ENCODE results near the gene IRAK1BP1. TPM values are rescaled to one million over a fixed set of nuclear protein-coding genes. Genes with fewer than 3 reads are reported as not detected.
"Not testable (repeated sequence)": the region's sequence is repeated elsewhere in the genome, so short reads cannot be mapped to it uniquely, and the experiment has no call there.

IRAK1BP1 gene
- polyA plus RNA-seq, 10 donors, result 2.9 to 5.4 (median 3.9) TPM

DNA sequence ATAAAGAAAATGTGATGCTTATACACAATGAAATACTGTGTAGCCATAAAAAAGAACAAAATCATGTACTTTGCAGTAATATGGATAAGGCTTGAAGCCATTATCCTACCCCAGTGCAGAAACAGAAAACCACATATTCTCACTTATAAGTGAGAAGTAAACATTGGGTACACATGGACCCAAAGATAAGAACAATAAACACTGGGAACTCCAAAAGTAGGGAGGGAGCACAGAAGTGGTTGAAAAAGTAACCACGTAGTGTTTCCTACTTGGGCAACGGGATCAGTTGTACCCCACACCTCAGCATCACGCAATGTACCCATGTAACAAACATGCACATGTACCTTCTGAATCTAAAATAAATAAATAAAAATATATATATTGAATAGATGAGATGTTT, 8.2 kb downstream of the IRAK1BP1 start:
- DNase-seq, result no peak

GRCh38 chr6:78883651-78884050, 16.3 kb downstream of the IRAK1BP1 start:
- no peak for DNase-seq

DNA sequence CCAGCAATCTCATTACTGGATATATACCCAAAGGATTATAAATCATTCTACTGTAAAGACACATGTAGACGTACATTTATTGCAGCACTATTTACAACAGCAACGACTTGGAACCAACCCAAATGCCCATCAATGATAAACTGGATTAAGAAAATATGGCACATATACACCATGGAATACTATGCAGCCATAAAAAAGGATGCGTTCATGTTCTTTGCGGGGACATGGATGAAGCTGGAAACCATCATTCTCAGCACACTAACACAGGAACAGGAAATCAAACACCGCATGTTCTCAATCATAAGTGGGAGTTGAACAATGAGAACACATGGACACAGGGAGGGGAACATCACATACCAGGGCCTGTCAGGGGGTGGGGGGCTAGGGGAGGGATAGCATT, 22.6 kb downstream of the IRAK1BP1 start:
- DNase-seq, result not testable (repeated sequence)

GRCh38 chr6:78896227-78896626, 28.9 kb downstream of the IRAK1BP1 start:
- no peak for DNase-seq

DNA sequence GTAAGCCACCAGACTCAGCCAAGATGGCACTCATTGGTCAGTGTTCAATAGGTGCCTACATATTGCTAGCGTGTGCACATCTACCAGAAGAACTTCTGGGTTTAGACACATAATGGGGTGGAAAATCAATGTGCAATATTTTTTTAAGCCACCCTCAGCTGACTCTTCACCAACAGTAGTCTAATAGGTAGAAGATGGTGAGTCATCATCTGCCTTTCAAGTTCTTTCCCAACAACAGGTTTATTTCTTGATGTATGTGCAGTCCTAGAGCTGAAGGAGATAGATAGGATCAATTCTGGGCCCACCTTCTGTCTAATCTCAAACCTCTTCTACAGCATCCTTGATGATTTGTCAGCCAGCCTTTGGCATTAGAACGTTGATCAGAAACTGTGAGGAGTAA, 41.3 kb downstream of the IRAK1BP1 start:
- no peak for DNase-seq

DNA sequence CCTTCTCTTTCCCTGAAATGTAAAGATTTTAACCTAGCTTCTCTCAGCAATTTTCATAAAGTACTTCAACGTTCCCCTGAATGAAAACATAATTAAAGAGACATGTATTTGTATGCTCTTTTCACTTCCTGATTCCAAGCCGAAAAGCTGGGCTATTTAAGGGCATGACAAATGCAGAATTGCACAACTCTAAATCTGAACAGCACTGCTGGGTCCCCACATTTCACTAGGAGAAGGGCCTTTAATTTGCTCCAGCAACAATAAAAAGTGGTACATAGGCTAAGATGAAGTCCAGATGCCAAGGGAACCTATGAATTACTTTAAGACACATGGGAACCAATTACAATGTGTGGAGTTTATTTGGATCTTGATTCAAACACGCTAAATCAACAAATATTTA, 42.0 kb downstream of the IRAK1BP1 start:
- peak; percentile 2 to 30 (median 27) for DNase-seq

DNA sequence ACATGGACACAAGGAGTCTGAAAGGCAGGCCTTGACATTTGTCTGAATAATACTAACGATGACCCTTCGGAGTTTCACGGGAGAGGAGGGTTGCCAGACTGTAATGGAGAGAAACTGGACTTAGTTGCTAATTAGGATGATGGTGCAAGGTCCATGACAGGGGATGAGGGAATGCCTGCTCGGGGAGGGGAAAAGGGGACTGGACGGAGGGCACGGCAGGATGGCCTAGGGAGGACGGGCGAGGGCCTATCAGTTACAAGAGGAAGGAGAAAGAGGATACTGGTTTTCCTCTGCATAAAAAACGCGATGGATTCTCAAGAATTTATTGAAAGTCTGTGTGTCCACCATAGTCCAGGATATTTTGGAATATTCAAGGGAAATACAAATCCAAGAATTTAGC, 42.7 kb downstream of the IRAK1BP1 start:
- DNase-seq, result peak in 1 of 3 donors; percentile 2

GRCh38 chr6:78910591-78911171, 43.3 kb downstream of the IRAK1BP1 start:
- DNase-seq, result peak in 2 of 3 donors; percentile 7 to 52

GRCh38 chr6:78911218-78911940, 44.0 kb downstream of the IRAK1BP1 start:
- no peak for DNase-seq

DNA sequence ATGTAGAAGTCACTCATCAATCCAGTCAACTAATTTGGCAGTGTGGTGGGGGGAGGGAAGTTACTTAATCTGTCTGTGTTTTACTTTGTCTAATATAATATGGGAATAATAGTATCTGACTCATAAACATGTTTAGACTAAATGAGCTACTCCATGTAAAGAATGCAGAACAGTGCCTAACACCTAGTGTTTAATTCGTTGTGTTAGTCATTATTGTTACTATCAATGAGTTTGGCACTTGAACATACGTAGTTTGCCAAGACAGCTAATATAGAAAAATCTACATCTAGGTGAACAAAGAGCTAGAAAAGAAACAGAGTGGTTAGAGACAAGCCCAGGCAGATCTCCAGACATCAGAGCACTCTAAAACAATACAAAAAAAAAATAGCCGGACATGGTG, 49.1 kb downstream of the IRAK1BP1 start:
- DNase-seq, result no peak

GRCh38 chr6:78917788-78918187, 50.4 kb downstream of the IRAK1BP1 start:
- no peak for DNase-seq

DNA sequence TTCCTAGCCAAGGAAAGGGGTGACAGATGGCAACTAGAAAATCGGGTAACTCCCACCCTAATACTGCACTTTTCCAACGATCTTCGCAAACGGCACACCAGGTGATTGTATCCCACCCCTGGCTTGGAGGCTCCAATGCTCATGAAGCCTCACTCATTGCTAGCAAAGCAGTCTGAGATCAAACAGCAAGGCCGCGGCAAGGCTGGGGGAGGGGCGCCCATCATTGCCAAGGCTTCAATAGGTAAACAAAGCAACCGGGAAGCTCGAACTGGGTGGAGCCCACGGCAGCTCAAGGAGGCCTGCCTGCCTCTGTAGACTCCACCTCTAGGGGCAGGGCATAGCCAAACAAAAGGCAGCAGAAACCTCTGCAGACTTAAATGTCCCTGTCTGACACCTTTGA, 53.8 kb downstream of the IRAK1BP1 start:
- DNase-seq, result not testable (repeated sequence)

GRCh38 chr6:78925317-78925716, 58.0 kb downstream of the IRAK1BP1 start:
- no peak for DNase-seq

DNA sequence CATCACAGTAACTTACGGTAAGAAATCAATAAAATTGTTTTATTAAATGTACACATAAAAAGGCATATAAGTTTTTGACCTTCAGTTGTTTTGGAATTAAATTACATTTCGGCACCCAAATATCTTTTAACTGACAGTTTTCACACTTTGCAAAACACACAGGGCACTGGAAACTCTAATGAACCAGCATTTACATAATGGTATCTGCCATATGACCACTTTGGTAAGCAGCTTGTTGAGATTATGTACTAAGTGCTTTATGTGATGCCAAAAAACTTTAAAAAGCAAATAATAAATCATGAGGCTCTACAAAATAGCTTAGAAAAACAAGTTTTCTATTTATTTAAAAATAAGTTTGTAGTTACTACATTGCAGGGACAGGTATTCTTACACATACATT, 68.2 kb downstream of the IRAK1BP1 start:
- DNase-seq, result no peak

DNA sequence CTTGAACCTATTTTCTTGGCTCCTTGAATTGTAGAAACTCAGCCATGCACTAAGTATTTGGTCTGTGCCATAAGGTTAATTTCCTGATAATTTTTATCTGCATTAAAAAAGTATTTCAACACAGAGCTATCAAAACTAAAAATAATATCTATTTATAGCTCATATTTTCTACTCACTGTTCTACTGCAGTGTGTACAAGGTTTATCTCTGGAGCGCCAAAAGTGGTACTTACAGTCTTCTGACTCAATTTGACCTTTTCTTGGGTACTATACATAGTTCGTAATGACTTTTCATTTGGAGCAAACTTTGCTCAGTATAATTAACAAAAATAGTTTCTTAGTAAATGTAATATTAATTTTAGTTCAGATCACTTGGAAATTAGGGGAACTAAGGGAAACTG, 69.2 kb downstream of the IRAK1BP1 start:
- no peak for DNase-seq

DNA sequence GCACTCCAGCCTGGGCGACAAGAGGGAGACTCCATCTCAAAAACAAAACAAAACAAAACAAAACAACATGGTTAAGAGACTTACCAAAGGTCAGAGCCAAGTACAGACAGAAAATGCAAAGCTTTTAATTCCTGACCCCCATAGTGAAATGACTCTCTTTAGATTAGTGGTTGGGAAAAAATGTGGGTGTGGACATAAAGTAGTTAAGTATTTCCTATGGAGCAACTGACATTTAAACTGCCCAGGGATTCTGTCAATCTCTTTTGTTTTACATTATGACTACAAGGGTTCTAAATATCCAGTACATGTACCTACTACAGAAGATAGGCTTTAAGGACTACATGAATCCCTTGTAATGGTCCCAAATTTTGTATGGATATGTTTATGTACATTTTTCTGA, 75.1 kb downstream of the IRAK1BP1 start:
- peak in 1 of 3 donors; percentile 3 for DNase-seq

DNA sequence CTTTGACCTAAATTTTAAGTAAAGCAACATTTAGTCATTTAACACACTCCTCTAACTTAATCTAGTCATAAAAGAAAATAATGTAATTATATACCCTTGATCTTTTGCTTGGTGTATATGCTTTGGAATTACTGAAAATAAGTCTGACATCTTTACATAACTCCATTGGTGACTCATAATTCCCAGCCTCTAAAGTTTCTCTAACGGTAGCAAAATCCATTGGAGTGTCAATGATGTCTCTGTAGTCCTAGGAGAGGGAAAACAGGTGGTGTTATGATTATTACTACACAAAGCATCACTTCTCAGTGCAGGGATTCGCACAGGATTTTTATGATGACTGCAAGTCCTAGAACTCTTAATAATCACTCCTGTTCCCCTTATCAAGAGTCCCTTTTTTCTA, 80.2 kb downstream of the IRAK1BP1 start:
- no peak for DNase-seq

DNA sequence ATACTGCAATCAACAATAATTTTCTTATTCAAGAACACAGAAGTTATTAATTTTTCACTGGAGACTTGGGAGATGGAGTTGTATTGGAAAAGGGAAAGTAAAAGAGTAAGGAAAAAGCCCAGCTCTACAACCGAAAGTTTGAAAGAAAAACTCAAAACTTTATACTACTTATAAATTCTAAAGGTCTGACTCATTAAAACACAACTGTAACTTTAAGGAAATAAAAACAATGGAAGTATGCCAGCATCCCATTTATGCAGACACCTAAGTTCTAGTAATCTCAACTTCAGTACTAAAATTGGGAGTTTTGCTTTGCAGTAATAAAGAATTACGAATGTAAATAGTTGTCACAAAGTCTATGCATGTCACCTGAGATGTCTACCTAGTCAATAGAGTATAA, 80.6 kb downstream of the IRAK1BP1 start:
- DNase-seq, result no peak

- DNase-seq, result no peak
Measured at GRCh38 chr6:78948785-78949184, 81.4 kb downstream of the IRAK1BP1 start.

DNA sequence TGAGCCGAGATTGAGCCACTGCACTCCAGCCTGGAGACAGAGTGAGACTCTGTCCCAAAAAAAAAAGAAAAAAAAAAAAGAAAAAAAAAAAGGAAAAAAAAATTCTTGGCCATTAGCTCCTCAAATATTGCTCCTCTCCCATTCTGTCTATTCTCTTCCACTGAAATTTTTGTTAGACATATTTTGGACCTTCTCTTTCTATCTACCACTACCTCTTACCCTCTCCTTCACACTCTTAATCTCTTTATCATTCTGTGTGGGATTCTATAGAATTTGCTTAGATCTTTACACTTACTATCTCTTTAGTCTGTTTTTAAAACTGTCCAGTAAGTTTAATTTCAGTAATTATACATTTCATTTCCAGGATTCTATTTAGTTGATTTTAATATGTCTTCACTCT, 85.0 kb downstream of the IRAK1BP1 start:
- DNase-seq, result no peak
